RWPE2 (cell line): Measurements from ENCODE around the gene CDKN2D.

Experiments used
- ATAC-seq: fragments of 200-7000 bp; cut with Tn5 transposase; 3 replicates; pipeline ENCODE4 v1.9.1; 2021; ENCODE audit warnings: low read depth
- DNase-seq: peaks from one replicate; pipeline ENCODE4 v3.0.0-alpha.2; 2020; ENCODE audit warnings: low spot score
- H3K27ac ChIP-seq: fragments of 450-650 bp; 2 replicates; pipeline ENCODE4 v1.5.1; 2017; ENCODE audit warnings: mild to moderate bottlenecking; ENCODE audit not compliant: poor library complexity, severe bottlenecking
- H3K27me3 ChIP-seq: fragments of 250-450 bp; sonication (Bioruptor Pico); 2 replicates; pipeline ENCODE4 v1.5.1; 2021; ENCODE audit warnings: mild to moderate bottlenecking, moderate library complexity; ENCODE audit not compliant: insufficient read depth, poor library complexity, severe bottlenecking
- H3K36me3 ChIP-seq: fragments of 250-450 bp; sonication (Bioruptor Pico); 2 replicates; pipeline ENCODE4 v1.5.1; 2020; ENCODE audit warnings: low read depth, mild to moderate bottlenecking, moderate library complexity
- H3K4me1 ChIP-seq: fragments of 250-450 bp; sonication (Bioruptor Pico); 2 replicates; pipeline ENCODE4 v1.5.1; 2021; ENCODE audit warnings: mild to moderate bottlenecking, moderate library complexity; ENCODE audit not compliant: insufficient read depth, poor library complexity, severe bottlenecking
- H3K4me3 ChIP-seq: fragments of 250-450 bp; sonication (Bioruptor Pico); 2 replicates; pipeline ENCODE4 v1.5.1; 2021; ENCODE audit warnings: mild to moderate bottlenecking, moderate library complexity; ENCODE audit not compliant: severe bottlenecking
- H3K9me3 ChIP-seq: fragments of 250-450 bp; sonication (Bioruptor Pico); 2 replicates; pipeline ENCODE4 v1.5.1; 2021; ENCODE audit warnings: mild to moderate bottlenecking, moderate library complexity; ENCODE audit not compliant: severe bottlenecking
- CTCF ChIP-seq: fragments of 450-650 bp; IDR thresholded peaks from one replicate; pipeline ENCODE4 v1.5.1; 2017; ENCODE audit warnings: mild to moderate bottlenecking, moderate library complexity; ENCODE audit not compliant: poor library complexity, severe bottlenecking

The CDKN2D gene

DNA sequence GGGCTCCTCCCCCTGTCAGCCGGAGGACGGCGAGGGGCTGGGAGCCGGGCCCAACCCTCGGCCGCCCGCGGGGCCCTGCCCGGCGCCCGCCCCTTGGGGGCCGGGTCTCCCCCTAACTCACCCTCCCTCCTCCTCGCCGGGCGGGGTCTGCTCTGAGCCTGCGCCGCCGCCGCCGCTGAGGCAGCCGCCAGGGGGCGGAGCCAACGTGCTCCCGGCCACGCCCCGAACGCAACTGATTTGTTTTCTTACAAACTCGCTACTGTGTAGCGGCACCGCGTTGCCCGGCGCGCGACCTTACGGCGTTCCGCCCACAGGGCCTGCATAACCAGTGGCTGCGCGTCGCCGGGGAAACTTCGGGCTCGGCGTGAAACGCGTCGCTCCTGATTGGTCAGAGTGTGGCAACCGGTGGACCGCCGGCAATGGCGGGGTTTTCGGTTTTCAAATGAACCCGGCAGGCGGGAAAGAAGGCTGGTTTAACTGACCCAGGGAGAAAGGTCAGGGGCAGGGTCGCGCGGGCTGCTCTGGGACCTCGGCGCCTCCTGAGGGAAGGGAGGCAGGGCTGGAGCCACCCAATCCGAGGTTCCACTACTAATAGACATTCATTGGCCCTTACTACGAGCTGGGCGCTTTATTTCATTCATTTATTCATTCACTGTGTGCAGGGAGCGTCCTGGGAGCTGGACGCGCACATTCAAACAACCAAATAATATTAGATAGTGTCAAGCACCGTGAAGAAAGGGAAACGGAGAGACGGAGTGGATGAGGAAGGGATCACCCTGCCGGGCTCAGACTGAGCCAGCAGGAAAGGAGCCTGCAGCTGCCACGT, at the start of gene CDKN2D:
Gene CDKN2D (minus strand): TSS at position 154 of the 826 bp plus-strand sequence. CDS start 326 bp downstream, outside the sequence.
- peak within 1 kb of the TSS; percentile 80 for H3K27ac ChIP-seq
- no peak for TF ChIP-seq CTCF
- no peaks in the 10 kb centered on the region for H3K27me3 ChIP-seq
- peak; percentile 89 for ATAC-seq
- H3K4me1 ChIP-seq: peaks cover 4% of the 10 kb centered on the region
- DNase-seq: peak; percentile 99
- peak within 1 kb of the TSS; percentile 56 for H3K4me3 ChIP-seq
- H3K9me3 ChIP-seq: no peaks in the 10 kb centered on the region
- 0 out of 2 replicates have a peak, but pooled peaks cover 3% of the 10 kb centered on the region for H3K36me3 ChIP-seq

DNA sequence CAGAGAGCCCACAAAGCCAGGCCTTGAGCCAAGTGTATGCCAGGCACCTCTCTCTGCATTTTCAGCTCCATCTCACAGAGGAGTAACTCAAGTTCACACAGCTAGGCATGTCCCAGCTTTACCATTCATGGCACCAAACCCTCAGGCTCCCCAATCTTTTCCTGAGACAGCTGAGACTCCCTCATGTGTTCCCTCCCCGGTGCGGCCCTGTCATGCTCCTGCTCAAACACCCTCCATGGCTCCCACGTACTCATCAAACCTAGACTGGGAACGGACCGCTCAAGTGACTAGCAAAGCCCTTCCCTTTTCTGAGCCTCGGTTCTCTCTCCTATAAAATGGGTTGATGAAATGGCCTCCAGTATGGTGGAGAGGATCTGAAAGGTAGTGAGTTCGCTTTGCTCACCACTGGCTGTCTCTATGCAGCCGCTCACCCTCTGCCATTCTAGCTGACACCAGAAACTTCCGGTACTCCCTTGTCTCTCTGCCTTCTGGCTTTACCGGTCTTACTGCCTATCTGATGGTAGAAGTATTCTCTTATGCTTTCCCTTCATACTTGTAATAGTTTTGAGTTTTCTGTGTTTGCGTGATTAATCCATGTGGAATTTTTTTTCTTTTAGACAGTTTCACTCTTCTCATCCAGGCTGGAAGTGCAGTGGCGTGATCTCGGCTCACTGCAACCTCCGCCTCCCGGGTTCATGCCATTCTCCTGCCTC, 48.8 kb upstream of the CDKN2D start:
- H3K36me3 ChIP-seq: no peaks in the 10 kb centered on the region
- peak; percentile 95 for ATAC-seq

GRCh38 chr19:10615429-10616023, 46.7 kb upstream of the CDKN2D start:
- Histone ChIP-seq H3K27me3 (no peaks in the 10 kb centered on the region), H3K9me3 (no peaks in the 10 kb centered on the region), H3K4me1 (peaks cover 9% of the 10 kb centered on the region), H3K4me3 (no peak overlapping the region), H3K27ac (no peak overlapping the region), H3K36me3 (no peaks in the 10 kb centered on the region)
- TF ChIP-seq CTCF: no peak
- no peak for DNase-seq
- ATAC-seq: no peak

More for the DNA sequence above, 48.8 kb upstream of the CDKN2D start:
- Histone ChIP-seq H3K4me3 (no peak overlapping the region), H3K27ac (peak overlapping the region; percentile 84), H3K27me3 (no peaks in the 10 kb centered on the region), H3K9me3 (no peaks in the 10 kb centered on the region), H3K4me1 (peaks cover 11% of the 10 kb centered on the region)
- no peak for TF ChIP-seq CTCF
- no peak for DNase-seq

DNA sequence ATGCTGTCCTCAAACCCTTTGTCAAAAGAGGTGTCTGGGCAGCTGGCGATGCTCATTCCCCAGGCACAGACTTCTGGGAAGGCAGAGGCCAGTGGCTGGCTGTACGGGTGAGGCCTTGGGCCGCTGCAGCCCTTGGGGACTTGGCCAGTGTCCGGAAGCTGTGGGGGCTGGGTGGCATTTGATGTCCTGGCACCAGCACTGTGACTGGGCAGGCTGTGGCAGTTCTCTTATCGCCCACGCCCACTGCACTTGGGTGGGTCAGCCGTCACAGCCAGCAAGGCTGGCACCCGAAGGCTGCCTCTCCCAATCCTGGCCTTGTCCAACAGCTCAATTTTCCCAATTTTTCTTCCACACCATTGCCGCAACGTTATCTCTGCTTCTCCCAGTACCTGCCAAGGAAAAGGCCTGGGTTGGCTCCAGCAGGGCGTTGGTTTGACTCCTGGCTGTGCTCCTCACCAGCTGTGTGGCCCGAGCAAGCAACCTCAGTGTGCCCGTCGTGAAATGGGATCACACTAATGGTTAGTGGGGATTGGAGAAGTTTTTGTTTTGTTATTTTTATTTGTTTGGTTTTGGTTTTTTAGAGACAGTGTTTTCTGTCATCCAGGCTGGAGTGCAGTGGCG, 43.8 kb upstream of the CDKN2D start:
- ATAC-seq: no peak

More for the DNA sequence above, 43.8 kb upstream of the CDKN2D start:
- H3K4me1 ChIP-seq: peaks cover 7% of the 10 kb centered on the region
- H3K4me3 ChIP-seq: no peak overlapping the region
- H3K9me3 ChIP-seq: no peaks in the 10 kb centered on the region
- no peak for TF ChIP-seq CTCF
- no peaks in the 10 kb centered on the region for H3K36me3 ChIP-seq
- no peak for DNase-seq
- H3K27me3 ChIP-seq: no peaks in the 10 kb centered on the region
- H3K27ac ChIP-seq: no peak overlapping the region
